Ovary (tissue), 3 donors: ENCODE measurements around the gene DRC3.

Experiments
- CTCF ChIP-seq, 3 donors: fragments of 450-650 bp in 2 of 3; fragments of 200-600 bp in 1 of 3; IDR thresholded peaks; one replicate each; pipeline versions ENCODE4 v1.5.1 to v1.8.0; 2016 to 2022; ENCODE audit warnings: antibody characterized with exemption in 3 of 3, mild to moderate bottlenecking in 1 of 3
- POLR2A ChIP-seq: fragments of 450-650 bp; IDR thresholded peaks from one replicate; pipeline ENCODE4 v1.6.1; 2017; ENCODE audit warnings: antibody characterized with exemption, mild to moderate bottlenecking, moderate library complexity
- donor health status: DM: no; HTN: no; CAD: no.

- no peak for TF ChIP-seq CTCF (IDR thresholded peaks at IDR 0.05)
- no peak for TF ChIP-seq POLR2A
These were observed 34.7 kb upstream of the DRC3 start for GRCh38 chr17:17937958-17938357.
